ENCODE results near the gene BCKDK. TPM values are rescaled to one million over a fixed set of nuclear protein-coding genes. Genes with fewer than 3 reads are reported as not detected.

Gene BCKDK
- total and polyA plus RNA-seq, 2 of the 13 experiments (the other 11 are each of a cell fraction or from before 2014, with no cell fraction given), result 24.9 to 42.6 TPM

GRCh38 chr16:31134625-31135534, 26.7 kb downstream of the BCKDK start (continued):
- TF ChIP-seq ATF4 (CRISPR knock-in tag; IDR thresholded peaks at IDR 0.05), result 0 out of 4 replicates have a peak, but pooled peaks of 1 of the 2 experiments have one; percentile 33
- peak; percentile 12 for TF ChIP-seq ZNF883 (CRISPR knock-in tag; IDR thresholded peaks at IDR 0.05; ENCODE audit: not compliant biosample characterization)
- 0 out of 2 replicates have a peak, but pooled peaks have one; percentile 21 for TF ChIP-seq HIVEP1 (CRISPR knock-in tag; IDR thresholded peaks at IDR 0.05)
- TF ChIP-seq, protein P1, sequence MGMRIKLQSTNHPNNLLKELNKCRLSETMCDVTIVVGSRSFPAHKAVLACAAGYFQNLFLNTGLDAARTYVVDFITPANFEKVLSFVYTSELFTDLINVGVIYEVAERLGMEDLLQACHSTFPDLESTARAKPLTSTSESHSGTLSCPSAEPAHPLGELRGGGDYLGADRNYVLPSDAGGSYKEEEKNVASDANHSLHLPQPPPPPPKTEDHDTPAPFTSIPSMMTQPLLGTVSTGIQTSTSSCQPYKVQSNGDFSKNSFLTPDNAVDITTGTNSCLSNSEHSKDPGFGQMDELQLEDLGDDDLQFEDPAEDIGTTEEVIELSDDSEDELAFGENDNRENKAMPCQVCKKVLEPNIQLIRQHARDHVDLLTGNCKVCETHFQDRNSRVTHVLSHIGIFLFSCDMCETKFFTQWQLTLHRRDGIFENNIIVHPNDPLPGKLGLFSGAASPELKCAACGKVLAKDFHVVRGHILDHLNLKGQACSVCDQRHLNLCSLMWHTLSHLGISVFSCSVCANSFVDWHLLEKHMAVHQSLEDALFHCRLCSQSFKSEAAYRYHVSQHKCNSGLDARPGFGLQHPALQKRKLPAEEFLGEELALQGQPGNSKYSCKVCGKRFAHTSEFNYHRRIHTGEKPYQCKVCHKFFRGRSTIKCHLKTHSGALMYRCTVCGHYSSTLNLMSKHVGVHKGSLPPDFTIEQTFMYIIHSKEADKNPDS (CRISPR knock-in tag; IDR thresholded peaks at IDR 0.05), result peak; percentile 44; the same call in 1 of the 2 replicates
- TF ChIP-seq ZNF121 (CRISPR knock-in tag; IDR thresholded peaks at IDR 0.05), result 0 out of 2 replicates have a peak, but pooled peaks have one; percentile 10
- TF ChIP-seq ZNF343 (CRISPR knock-in tag; IDR thresholded peaks at IDR 0.05), result no peak
- 0 out of 2 replicates have a peak, but pooled peaks have one; percentile 25 for TF ChIP-seq KLF6 (CRISPR knock-in tag; IDR thresholded peaks at IDR 0.05)
- TF ChIP-seq WIZ (CRISPR knock-in tag; IDR thresholded peaks at IDR 0.05), result no peak
